Liver (tissue), 3 donors: Measurements from ENCODE around the gene RALGPS1.

Experiments
- ATF3 ChIP-seq: IDR thresholded peaks from 2 replicates; pipeline ENCODE4 v1.6.1; 2016; ENCODE audit warnings: antibody characterized with exemption
- EGR1 ChIP-seq, 2 donors: IDR thresholded peaks; 2 replicates each; pipeline ENCODE4 v1.6.1; 2016 to 2018; ENCODE audit warnings: antibody characterized with exemption in 2 of 2, low read depth in 2 of 2
- FOXA2 ChIP-seq: IDR thresholded peaks from 2 replicates; pipeline ENCODE4 v1.6.1; 2016; ENCODE audit warnings: antibody characterized with exemption
- GABPA ChIP-seq, 2 donors: IDR thresholded peaks in 1 of 2; conservative IDR thresholded peaks in 1 of 2; 2 replicates each; pipeline ENCODE4 v1.6.1; 2016; ENCODE audit warnings: antibody characterized with exemption in 2 of 2, mild to moderate bottlenecking in 1 of 2, moderate library complexity in 1 of 2
- HNF4G ChIP-seq: IDR thresholded peaks from 2 replicates; pipeline ENCODE4 v1.6.1; 2016; ENCODE audit warnings: antibody characterized with exemption
- JUND ChIP-seq, 2 donors: IDR thresholded peaks; 2 replicates each; pipeline ENCODE4 v1.6.1; 2016; ENCODE audit warnings: antibody characterized with exemption in 2 of 2
- RAD21 ChIP-seq, 2 donors: IDR thresholded peaks; 2 replicates each; pipeline ENCODE4 v1.6.1; 2016; ENCODE audit warnings: antibody characterized with exemption in 2 of 2, mild to moderate bottlenecking in 2 of 2
- SP1 ChIP-seq: IDR thresholded peaks from 2 replicates; pipeline ENCODE4 v1.6.1; 2018; ENCODE audit warnings: antibody characterized with exemption, mild to moderate bottlenecking
- TAF1 ChIP-seq: conservative IDR thresholded peaks from 2 replicates; pipeline ENCODE4 v1.6.1; 2016; ENCODE audit warnings: antibody characterized with exemption, mild to moderate bottlenecking
- YY1 ChIP-seq: IDR thresholded peaks from 2 replicates; pipeline ENCODE4 v1.6.1; 2016; ENCODE audit warnings: antibody characterized with exemption, mild to moderate bottlenecking
- TF ChIP-seq, protein P1 (sequence below): fragments of 150-350 bp; IDR thresholded peaks from 2 replicates; pipeline ENCODE4 v1.5.1; 2017; ENCODE audit warnings: improper control_type of control experiment, low read depth, low read length; ENCODE audit not compliant: missing input control
- TF ChIP-seq, protein P2 (sequence below): IDR thresholded peaks from 2 replicates; pipeline ENCODE4 v1.6.1; 2016; ENCODE audit warnings: antibody characterized with exemption, mild to moderate bottlenecking
- TF ChIP-seq, protein P3 (sequence below): IDR thresholded peaks from 2 replicates; pipeline ENCODE4 v1.6.1; 2016; ENCODE audit warnings: antibody characterized with exemption
- TF ChIP-seq, protein P4 (sequence below): IDR thresholded peaks from 2 replicates; pipeline ENCODE4 v1.6.1; 2016; ENCODE audit warnings: antibody characterized with exemption
- donor health status: healthy.
- donor health status: healthy.

DNA sequence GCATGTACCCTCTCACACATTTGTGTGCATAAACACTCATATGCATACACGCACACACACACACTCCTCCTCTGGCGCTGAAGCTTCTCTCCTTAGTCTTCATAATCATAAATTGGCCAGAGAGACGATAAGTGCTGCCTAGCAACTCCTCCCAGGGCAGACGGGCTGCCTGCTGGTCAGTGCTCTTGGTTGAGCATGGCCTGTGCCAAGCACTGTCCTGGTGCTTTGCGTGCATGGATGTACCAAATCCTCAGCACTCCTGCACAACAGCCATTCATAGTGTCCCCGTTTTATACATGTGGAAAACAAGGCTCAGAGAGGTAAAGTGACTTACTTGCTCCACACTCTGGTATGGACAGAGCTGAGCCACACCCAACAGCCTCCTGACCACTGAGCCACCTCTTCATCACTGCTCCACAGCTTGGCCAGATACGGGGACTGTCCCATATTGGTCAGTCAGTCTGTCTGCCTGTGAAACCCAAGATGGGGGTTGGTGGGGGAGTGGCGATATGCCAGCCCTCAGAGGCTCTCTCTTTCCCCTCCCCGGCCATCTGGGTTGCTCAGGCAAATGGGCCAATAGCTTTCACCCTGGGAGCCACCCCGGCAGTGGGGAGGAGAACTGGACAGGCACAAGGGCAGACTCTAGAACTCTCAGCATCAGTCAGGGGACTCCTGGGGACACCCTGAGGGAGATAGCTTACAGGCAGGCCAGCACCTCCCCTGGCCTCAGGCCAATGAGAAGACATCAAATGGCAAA, 285.7 kb downstream of the RALGPS1 start:
- TF ChIP-seq, protein P1, sequence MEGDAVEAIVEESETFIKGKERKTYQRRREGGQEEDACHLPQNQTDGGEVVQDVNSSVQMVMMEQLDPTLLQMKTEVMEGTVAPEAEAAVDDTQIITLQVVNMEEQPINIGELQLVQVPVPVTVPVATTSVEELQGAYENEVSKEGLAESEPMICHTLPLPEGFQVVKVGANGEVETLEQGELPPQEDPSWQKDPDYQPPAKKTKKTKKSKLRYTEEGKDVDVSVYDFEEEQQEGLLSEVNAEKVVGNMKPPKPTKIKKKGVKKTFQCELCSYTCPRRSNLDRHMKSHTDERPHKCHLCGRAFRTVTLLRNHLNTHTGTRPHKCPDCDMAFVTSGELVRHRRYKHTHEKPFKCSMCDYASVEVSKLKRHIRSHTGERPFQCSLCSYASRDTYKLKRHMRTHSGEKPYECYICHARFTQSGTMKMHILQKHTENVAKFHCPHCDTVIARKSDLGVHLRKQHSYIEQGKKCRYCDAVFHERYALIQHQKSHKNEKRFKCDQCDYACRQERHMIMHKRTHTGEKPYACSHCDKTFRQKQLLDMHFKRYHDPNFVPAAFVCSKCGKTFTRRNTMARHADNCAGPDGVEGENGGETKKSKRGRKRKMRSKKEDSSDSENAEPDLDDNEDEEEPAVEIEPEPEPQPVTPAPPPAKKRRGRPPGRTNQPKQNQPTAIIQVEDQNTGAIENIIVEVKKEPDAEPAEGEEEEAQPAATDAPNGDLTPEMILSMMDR, result no peak
- TF ChIP-seq RAD21 (IDR thresholded peaks at IDR 0.05), result no peak
- TF ChIP-seq GABPA (IDR thresholded peaks at IDR 0.05 in 1 of 2, conservative IDR thresholded peaks at IDR 0.05 in 1 of 2), result no peak
- TF ChIP-seq, protein P2, sequence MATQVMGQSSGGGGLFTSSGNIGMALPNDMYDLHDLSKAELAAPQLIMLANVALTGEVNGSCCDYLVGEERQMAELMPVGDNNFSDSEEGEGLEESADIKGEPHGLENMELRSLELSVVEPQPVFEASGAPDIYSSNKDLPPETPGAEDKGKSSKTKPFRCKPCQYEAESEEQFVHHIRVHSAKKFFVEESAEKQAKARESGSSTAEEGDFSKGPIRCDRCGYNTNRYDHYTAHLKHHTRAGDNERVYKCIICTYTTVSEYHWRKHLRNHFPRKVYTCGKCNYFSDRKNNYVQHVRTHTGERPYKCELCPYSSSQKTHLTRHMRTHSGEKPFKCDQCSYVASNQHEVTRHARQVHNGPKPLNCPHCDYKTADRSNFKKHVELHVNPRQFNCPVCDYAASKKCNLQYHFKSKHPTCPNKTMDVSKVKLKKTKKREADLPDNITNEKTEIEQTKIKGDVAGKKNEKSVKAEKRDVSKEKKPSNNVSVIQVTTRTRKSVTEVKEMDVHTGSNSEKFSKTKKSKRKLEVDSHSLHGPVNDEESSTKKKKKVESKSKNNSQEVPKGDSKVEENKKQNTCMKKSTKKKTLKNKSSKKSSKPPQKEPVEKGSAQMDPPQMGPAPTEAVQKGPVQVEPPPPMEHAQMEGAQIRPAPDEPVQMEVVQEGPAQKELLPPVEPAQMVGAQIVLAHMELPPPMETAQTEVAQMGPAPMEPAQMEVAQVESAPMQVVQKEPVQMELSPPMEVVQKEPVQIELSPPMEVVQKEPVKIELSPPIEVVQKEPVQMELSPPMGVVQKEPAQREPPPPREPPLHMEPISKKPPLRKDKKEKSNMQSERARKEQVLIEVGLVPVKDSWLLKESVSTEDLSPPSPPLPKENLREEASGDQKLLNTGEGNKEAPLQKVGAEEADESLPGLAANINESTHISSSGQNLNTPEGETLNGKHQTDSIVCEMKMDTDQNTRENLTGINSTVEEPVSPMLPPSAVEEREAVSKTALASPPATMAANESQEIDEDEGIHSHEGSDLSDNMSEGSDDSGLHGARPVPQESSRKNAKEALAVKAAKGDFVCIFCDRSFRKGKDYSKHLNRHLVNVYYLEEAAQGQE, result no peak
- TF ChIP-seq FOXA2, result no peak
- TF ChIP-seq, protein P3, sequence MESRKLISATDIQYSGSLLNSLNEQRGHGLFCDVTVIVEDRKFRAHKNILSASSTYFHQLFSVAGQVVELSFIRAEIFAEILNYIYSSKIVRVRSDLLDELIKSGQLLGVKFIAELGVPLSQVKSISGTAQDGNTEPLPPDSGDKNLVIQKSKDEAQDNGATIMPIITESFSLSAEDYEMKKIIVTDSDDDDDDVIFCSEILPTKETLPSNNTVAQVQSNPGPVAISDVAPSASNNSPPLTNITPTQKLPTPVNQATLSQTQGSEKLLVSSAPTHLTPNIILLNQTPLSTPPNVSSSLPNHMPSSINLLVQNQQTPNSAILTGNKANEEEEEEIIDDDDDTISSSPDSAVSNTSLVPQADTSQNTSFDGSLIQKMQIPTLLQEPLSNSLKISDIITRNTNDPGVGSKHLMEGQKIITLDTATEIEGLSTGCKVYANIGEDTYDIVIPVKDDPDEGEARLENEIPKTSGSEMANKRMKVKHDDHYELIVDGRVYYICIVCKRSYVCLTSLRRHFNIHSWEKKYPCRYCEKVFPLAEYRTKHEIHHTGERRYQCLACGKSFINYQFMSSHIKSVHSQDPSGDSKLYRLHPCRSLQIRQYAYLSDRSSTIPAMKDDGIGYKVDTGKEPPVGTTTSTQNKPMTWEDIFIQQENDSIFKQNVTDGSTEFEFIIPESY, result no peak
- TF ChIP-seq, protein P4, sequence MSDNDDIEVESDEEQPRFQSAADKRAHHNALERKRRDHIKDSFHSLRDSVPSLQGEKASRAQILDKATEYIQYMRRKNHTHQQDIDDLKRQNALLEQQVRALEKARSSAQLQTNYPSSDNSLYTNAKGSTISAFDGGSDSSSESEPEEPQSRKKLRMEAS, result no peak
- no peak for TF ChIP-seq JUND (IDR thresholded peaks at IDR 0.05)
- no peak for TF ChIP-seq TAF1
- TF ChIP-seq EGR1 (IDR thresholded peaks at IDR 0.05; ENCODE audit: low read depth in 2 of 2), result no peak
- no peak for TF ChIP-seq YY1
- TF ChIP-seq ATF3, result no peak
- no peak for TF ChIP-seq HNF4G
- no peak for TF ChIP-seq SP1
